H1 (cell line): ENCODE data around the gene MMP24OS. TPM values are rescaled to one million over a fixed set of nuclear protein-coding genes. Genes with fewer than 3 reads are reported as not detected.

Experiments
- CBX5 ChIP-seq: fragments of 300-800, 300-1000 bp; sonication (generic); IDR thresholded peaks from 2 replicates; pipeline ENCODE4 v1.7.1; 2016; ENCODE audit warnings: antibody characterized with exemption, low read length, low read depth
- CTCF ChIP-seq, 3 experiments: IDR thresholded peaks; 1 replicate in 2 of 3; 2 replicates in 1 of 3; pipeline versions ENCODE4 v1.5.1 to v1.6.1; 2011; ENCODE audit warnings: low read length in 3 of 3, mild to moderate bottlenecking in 3 of 3, inconsistent platforms in 2 of 3, low read depth in 1 of 3, moderate library complexity in 1 of 3; ENCODE audit not compliant: insufficient read depth in 1 of 3; ENCODE audit errors: control extremely low read depth in 1 of 3
- FOSL1 ChIP-seq: IDR thresholded peaks from 2 replicates; pipeline ENCODE4 v1.6.1; 2011; ENCODE audit warnings: mild to moderate bottlenecking, low read depth, low read length, moderate library complexity; ENCODE audit not compliant: insufficient read depth
- GTF2F1 ChIP-seq: IDR thresholded peaks from 2 replicates; pipeline ENCODE4 v1.6.1; 2012; ENCODE audit warnings: low read depth, low read length, improper control_type of control experiment, borderline replicate concordance
- NANOG ChIP-seq: IDR thresholded peaks from 2 replicates; pipeline ENCODE4 v1.6.1; 2011; ENCODE audit warnings: low read length, low read depth, mild to moderate bottlenecking, inconsistent platforms; ENCODE audit not compliant: insufficient read depth, poor library complexity, severe bottlenecking
- NRF1 ChIP-seq: IDR thresholded peaks from 2 replicates; pipeline ENCODE4 v1.6.1; 2011; ENCODE audit warnings: mild to moderate bottlenecking, low read depth, low read length, improper control_type of control experiment
- TBP ChIP-seq: IDR thresholded peaks from 2 replicates; pipeline ENCODE4 v1.6.1; 2011; ENCODE audit warnings: low read depth, low read length, improper control_type of control experiment
- USF2 ChIP-seq: IDR thresholded peaks from 2 replicates; pipeline ENCODE4 v1.6.1; 2011; ENCODE audit warnings: low read length, improper control_type of control experiment
- polyA plus RNA-seq, 7 experiments: library from polyadenylated mRNA; depleted of rRNA in 3 of 7; stranded (reverse) in 5 of 7; unstranded in 2 of 7; fragments of >200 nt in 5 of 7; fragments of 200-250 nt in 2 of 7; gene quantifications; 1 replicate in 5 of 7; 2 replicates in 1 of 7; 4 replicates in 1 of 7; pipeline versions ENCODE4 v1.2.1 to v1.2.3, GENCODE V29; 2011 to 2013; ENCODE audit warnings: missing spikeins in 2 of 7, mixed read lengths in 2 of 7
- total RNA-seq: library from RNA; stranded (reverse); fragmentation: NEBNext Ultra II Directional; extraction: Animal tissue kit (Norgen Biotek cat#: 25700); gene quantifications from 2 replicates; pipeline ENCODE4 v1.2.1, GENCODE V29; 2021

MMP24OS gene
- total and polyA plus RNA-seq, 2 of the 8 experiments (the other 6 are each of a cell fraction or from before 2014, with no cell fraction given), result 19.0 to 21.3 TPM

- TF ChIP-seq CTCF (IDR thresholded peaks at IDR 0.05; ENCODE audit: control extremely low read depth in 1 of 3, insufficient read depth in 1 of 3, low read depth in 1 of 3, low read length in 3 of 3) (no peak), NANOG (no peak), USF2 (no peak), NRF1 (no peak), GTF2F1 (no peak), TBP (no peak), CBX5 (no peak), FOSL1 (no peak)
These were observed 2.1 kb downstream of the MMP24OS start (continued) for GRCh38 chr20:35275741-35276251.
